ENCODE results near the gene STOM.

STOM gene

GRCh38 chr9:121371495-121372061, 1.5 kb upstream of the STOM start:
- DNase-seq, result no peak

DNA sequence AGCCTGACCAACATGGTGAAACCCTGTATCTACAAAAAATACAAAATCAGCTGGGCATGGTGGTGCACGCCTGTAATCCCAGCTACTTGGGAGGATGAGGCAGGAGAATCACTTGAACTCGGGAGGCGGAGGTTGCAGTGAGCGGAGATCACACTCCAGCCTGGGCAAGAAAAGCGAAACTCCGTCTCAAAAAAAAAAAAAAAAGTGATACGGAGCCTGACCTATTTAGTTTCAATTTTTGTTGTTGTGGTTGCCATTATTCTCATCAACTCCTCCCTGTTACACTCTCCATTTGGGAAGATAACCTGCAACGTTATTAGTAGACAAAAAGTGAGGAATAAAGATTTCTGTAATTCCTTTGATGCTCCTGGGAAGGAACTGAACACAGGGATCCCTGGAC, 1.3 kb downstream of the STOM start:
- no peak for DNase-seq

GRCh38 chr9:121368138-121368522, 1.9 kb downstream of the STOM start:
- no peak for DNase-seq

- no peak for DNase-seq
Measured at GRCh38 chr9:121367306-121368137, 2.5 kb downstream of the STOM start.

DNA sequence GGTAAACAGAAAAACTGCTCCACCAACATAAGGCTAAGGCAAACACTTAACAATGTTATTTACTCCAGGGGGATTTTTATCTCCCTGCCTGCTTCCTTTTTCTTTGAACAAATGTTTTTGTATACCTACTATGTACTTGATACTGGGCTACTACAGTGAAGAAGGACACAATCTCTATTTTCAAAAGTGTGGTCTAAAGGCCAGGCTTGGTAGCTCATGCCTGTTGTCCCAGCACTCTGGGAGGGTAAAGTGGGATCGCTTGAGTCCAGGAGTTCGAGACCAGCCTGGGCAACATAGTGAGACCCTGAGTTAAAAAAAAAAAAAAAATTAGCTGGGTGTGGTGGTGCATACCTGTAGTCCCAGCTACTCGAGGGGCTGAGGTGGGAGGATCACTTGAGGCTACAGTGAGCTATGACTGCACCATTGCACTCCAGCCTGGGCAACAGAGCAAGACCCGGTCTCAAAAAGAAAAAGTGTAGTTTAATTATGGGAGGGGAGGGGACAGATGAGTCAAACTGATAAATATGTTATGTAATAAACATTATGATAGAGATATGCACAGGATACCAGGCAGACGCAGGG, 3.3 kb downstream of the STOM start:
- no peak for DNase-seq

GRCh38 chr9:121365564-121365963, 4.5 kb downstream of the STOM start:
- no peak for DNase-seq

GRCh38 chr9:121364886-121365285, 5.2 kb downstream of the STOM start:
- no peak for DNase-seq

DNA sequence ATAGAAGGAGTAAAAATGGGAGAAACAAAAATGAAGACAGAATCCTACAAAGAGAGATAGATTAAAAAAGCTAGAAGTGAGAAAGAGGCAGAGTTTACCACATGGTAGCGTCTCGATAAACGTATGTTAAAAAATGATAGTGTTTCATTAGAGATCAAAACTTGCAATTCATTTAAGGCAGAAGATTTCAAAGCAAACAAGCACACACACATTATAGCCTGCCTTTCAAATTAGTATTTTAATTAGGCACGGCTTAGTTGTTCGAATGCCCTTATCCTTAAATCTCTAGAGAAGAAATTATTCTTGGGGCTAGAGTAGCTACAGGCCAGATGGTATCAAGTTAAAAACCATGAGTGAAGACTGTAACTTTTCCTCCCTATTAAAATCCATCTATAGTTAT, 6.0 kb downstream of the STOM start:
- DNase-seq, result no peak

- DNase-seq, result no peak
Measured at GRCh38 chr9:121363622-121363961, 6.5 kb downstream of the STOM start.

DNA sequence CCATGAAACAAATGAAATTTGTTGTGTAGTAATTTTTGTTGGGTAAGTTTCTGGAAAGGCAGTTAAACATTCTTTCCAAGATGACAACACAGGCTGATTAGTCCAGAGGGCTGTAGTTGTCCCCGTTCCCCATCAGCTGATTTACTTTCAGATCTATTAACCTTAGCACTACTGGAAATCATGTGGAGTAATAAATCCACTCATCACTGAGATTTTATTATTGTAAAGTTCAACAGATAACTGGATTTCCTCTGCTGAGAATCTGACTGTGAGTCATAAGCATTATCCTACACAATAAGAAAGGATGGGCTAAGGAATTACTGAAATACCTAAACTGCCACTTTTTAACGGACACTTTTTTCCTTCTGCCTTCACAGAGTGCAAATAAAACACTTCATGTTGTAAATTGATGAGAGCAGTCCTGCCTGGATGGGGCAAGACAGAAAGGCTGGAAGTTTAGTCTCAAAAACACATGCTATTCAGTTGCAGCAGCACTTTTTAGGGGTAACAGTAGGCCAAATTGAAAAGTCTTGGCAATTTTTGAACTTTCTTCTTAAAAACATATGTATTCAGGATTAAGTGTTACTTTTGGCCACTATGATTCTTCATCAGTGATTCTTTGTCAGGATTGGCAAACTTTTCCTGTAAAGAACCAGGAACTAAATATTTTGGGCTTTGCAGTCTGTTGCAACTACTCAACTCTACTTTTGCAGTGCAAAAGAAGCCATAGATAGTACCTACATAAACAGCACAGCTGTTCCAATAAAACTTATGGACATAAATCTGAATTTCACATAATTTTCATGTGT, 7.0 kb downstream of the STOM start:
- DNase-seq, result no peak

GRCh38 chr9:121360601-121361374, 9.3 kb downstream of the STOM start:
- no peak for DNase-seq

DNA sequence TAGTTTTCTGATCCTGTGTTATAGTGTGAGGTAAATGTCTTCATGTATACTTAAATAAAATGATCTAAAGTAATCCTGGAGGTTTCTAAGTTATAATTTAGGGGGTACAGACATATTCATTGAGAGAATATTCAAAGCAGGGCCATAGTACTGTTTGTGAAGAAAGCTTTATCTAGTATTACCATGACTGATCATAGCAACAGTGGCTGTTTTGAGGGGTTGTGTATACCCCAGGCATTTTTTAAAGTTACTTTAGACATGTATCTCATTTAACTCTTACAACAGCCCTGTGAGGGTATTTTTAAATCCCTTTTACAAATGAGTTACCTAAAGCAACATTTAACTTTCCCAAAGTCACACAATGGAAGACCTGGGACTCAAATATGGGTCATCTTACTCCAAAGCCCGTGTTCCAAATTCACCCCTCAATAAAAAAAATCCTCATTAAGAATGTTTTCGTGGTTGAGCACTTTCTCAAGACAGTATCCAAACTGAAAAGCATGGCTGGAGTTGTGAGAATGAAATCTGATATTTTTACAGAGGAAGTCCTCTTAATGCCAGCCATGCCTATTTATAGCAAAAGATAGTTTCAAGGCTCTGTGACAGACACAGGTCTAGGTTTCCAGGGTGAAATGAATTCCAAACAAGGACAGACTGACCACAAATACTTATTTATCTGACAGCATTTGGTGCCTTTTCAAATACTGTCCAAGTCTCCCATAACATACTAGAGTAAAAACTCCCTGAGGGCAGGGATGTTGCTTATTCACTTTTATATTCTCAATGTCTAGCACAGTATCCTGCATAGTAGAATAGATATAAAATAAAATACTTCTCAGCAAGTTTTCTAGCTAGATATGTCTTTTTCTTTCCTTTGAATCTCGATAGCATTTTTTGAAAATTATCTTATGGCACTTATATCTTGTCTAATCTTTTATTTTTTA, 10.4 kb downstream of the STOM start:
- no peak for DNase-seq

GRCh38 chr9:121358751-121359150, 11.3 kb downstream of the STOM start:
- DNase-seq, result no peak

DNA sequence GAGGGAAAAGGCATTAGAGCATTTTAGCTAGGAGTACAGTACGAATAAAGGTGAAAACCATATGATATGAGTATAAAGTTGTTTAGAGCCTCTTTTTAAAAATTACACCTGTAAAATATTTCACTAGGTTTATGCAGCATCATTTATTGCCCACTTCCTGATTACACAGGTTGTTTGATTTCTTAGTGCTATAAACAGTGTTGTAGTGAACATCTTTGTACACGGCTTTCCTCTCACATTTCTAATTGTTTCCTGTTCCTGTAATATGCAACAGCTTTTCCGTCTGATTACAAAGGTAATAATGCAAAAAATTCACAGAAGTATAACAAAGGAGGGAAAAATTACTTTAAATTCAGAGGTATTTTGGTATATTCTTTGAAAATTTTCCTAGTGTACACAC, 13.0 kb downstream of the STOM start:
- DNase-seq, result no peak

DNA sequence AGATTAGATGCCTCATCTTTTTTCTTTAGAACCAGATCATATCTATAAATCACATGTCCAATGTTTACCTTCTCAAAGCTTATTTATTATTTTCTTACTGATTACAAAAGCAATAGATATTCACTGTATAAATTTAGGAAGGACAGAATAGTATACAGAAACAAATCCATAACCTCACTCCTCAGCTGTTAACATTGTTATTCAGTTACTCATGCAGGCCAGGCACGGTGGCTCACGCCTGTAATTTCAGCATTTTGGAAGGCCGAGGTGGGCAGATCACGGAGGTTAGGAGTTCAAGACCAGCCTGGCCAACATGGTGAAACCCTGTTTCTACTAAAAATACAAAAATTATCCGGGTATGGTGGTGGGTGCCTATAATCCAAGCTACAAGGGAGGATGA, 15.3 kb downstream of the STOM start:
- DNase-seq, result no peak

DNA sequence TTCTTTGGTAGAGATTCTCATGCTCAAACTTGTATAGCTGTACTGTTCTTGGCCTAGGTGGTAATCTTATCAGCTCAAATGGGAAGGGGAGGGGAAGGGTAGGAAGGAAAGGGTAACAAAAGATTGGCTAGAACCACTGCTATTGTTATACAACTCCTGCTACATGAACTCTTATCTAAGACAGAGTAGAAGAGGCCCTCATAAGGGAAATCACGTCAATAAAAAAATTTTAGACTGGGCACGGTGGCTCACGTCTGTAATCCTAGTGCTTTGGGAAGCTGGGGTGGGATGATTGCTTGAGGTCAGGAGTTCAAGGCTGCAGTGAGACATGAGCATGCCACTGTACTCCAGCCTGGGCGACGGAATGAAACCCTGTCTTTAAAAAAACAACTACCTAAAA, 15.9 kb downstream of the STOM start:
- no peak for DNase-seq

- DNase-seq, result no peak
Measured at GRCh38 chr9:121353241-121354061, 16.6 kb downstream of the STOM start.

- DNase-seq, result no peak
Measured at GRCh38 chr9:121350993-121351561, 19.0 kb downstream of the STOM start.

DNA sequence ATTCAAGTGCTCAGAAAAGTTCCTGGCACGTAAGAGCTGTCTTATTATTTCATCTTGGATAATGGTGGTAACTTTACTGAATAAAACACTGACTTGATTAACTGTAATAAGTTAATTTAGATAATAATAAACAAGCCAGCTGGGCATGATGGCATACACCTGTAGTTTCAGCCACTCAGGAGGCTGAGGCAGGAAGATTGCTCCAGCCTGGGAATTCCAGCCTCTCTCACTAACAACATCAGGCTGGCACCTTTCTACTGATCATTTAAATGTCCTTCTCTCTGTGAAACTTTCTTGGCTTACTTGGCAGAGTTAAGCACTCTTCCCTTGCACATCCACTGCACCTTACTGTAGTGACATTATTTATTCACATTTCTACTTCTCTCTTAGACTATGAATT, 20.0 kb downstream of the STOM start:
- DNase-seq, result no peak

- no peak for DNase-seq
Measured at GRCh38 chr9:121349009-121349408, 21.0 kb downstream of the STOM start.
